Measurements from ENCODE around the gene SLX1A. TPM values are rescaled to one million over a fixed set of nuclear protein-coding genes. Genes with fewer than 3 reads are reported as not detected.

Gene SLX1A
- total and polyA plus RNA-seq, 7 experiments from 2014 or later = 36.4 to 84.5 (median 43.4) TPM

GRCh38 chr16:30180741-30181140 lies 12.9 kb upstream of the SLX1A start:
- H3K4me3 ChIP-seq (ENCODE audit: low read length) = no peak overlapping the region
- Mint-ChIP-seq H3K9me3 (no peaks in the 10 kb centered on the region), H3K4me1 (peaks cover 10 to 19% (median 14%) of the 10 kb centered on the region in 7 donors), H3K27me3 (no peaks in the 10 kb centered on the region), H3K4me3 (peak overlapping the region in 2 of 10 donors; percentile 37 to 72), H3K27ac (peak overlapping the region in 4 of 9 donors; percentile 25 to 65 (median 47)), H3K36me3 (peaks cover 0 to 18% (median 10%) of the 10 kb centered on the region in 5 donors)
- ChIA-PET POLR2A (interaction anchor here (0.8 to 7.7 kb wide), 3 partner anchors 64 to 133 kb away, joined by 3 to 116 read pairs (median 4); partner anchors contain the start of gene GDPD3), CTCF (interaction anchor here (0.7 to 1.0 kb wide), 2 partner anchors 88 to 482 kb away, joined by 3 read pairs; no protein-coding TSS in a partner anchor)
- H3K4me1 ChIP-seq (ENCODE audit: control insufficient read depth in 2 of 2, insufficient read depth in 2 of 2, low read length in 2 of 2) = peaks cover 9 to 13% of the 10 kb centered on the region in 2 donors
- H3K27ac ChIP-seq (ENCODE audit: low read depth, low read length) = no peak overlapping the region
- H3K36me3 ChIP-seq (ENCODE audit: control insufficient read depth in 2 of 3, insufficient read depth in 3 of 3, low read length in 3 of 3) = peaks cover 0 to 17% (median 8%) of the 10 kb centered on the region in 3 experiments
- H3K27me3 ChIP-seq (ENCODE audit: control insufficient read depth in 2 of 2, insufficient read depth in 2 of 2, low read length in 2 of 2) = no peaks in the 10 kb centered on the region
- no peaks in the 10 kb centered on the region for H3K9me3 ChIP-seq (ENCODE audit: control insufficient read depth in 2 of 3, low read length in 3 of 3)
- ATAC-seq = no peak
- intact Hi-C loops (cut with micrococcal nuclease) = no loop called here
- no peak for DNase-seq

- Mint-ChIP-seq H3K4me3 (peak within 1 kb of the TSS; percentile 96 to 99 (median 98)), H3K9me3 (peaks cover 0 to 5% (median 0%) of the 10 kb centered on the region in 11 donors), H3K36me3 (peaks cover 4 to 38% (median 21%) of the 10 kb centered on the region in 5 donors), H3K4me1 (peaks cover 19 to 36% (median 28%) of the 10 kb centered on the region in 7 donors), H3K27me3 (no peaks in the 10 kb centered on the region), H3K27ac (peak within 1 kb of the TSS; percentile 91 to 97 (median 96))
- Histone ChIP-seq H3K27me3 (ENCODE audit: control insufficient read depth in 2 of 2, insufficient read depth in 2 of 2, low read length in 2 of 2) (no peaks in the 10 kb centered on the region), H3K4me1 (ENCODE audit: control insufficient read depth in 2 of 2, insufficient read depth in 2 of 2, low read length in 2 of 2) (peaks cover 28 to 36% of the 10 kb centered on the region in 2 donors), H3K27ac (ENCODE audit: low read depth, low read length) (peak within 1 kb of the TSS; percentile 85), H3K4me3 (ENCODE audit: low read length) (peak within 1 kb of the TSS; percentile 100), H3K36me3 (ENCODE audit: control insufficient read depth in 2 of 3, insufficient read depth in 3 of 3, low read length in 3 of 3) (peaks cover 9 to 35% (median 26%) of the 10 kb centered on the region in 3 experiments), H3K9me3 (ENCODE audit: control insufficient read depth in 2 of 3, low read length in 3 of 3) (no peaks in the 10 kb centered on the region)
- POLR2A ChIA-PET = interaction anchor here (0.5 to 7.7 kb wide), 44 partner anchors 8 to 475 kb away, joined by 3 to 216 read pairs (median 4); partner anchors contain the start of genes ALDOA, FBRS, GDPD3 and KCTD13
- intact Hi-C loops (cut with micrococcal nuclease) = loop anchor here in 1 of 2 donors (1.0 kb wide), 4 partner anchors 40 to 118 kb away; partner anchors contain the start of genes ALDOA, MAPK3 and YPEL3
- DNase-seq = peak; percentile 71 to 89 (median 85)
- CTCF ChIA-PET = interaction anchor here (0.6 to 1.0 kb wide), 3 partner anchors 40 to 89 kb away, joined by 3 to 4 read pairs (median 3); no protein-coding TSS in a partner anchor
- ATAC-seq = peak; percentile 72
Measured at GRCh38 chr16:30183233-30184095, 10.2 kb upstream of the SLX1A start, which contains the start of gene CORO1A. Gene CORO1A (plus strand): TSS chr16:30183602. CDS start chr16:30185210, 1,608 bp downstream.

GRCh38 chr16:30184096-30184890 lies 9.4 kb upstream of the SLX1A start:
- peaks cover 19 to 36% (median 28%) of the 10 kb centered on the region in 7 donors for H3K4me1 Mint-ChIP-seq
- ChIA-PET POLR2A (interaction anchor here (0.6 to 7.7 kb wide), 39 partner anchors 8 to 466 kb away, joined by 3 to 216 read pairs (median 4); partner anchors contain the start of genes ALDOA, GDPD3, KIF22 and MAPK3), CTCF (interaction anchor here (0.6 to 1.0 kb wide), 5 partner anchors 41 to 225 kb away, joined by 3 to 4 read pairs (median 3); no protein-coding TSS in a partner anchor)
- H3K4me3 Mint-ChIP-seq = peak overlapping the region; percentile 96 to 99 (median 98)
- peaks cover 4 to 38% (median 21%) of the 10 kb centered on the region in 5 donors for H3K36me3 Mint-ChIP-seq
- Histone ChIP-seq H3K27ac (ENCODE audit: low read depth, low read length) (peak overlapping the region; percentile 85), H3K4me1 (ENCODE audit: control insufficient read depth in 2 of 2, insufficient read depth in 2 of 2, low read length in 2 of 2) (peaks cover 28 to 36% of the 10 kb centered on the region in 2 donors), H3K4me3 (ENCODE audit: low read length) (peak overlapping the region; percentile 100), H3K9me3 (ENCODE audit: control insufficient read depth in 2 of 3, low read length in 3 of 3) (no peaks in the 10 kb centered on the region), H3K36me3 (ENCODE audit: control insufficient read depth in 2 of 3, insufficient read depth in 3 of 3, low read length in 3 of 3) (peaks cover 9 to 35% (median 26%) of the 10 kb centered on the region in 3 experiments), H3K27me3 (ENCODE audit: control insufficient read depth in 2 of 2, insufficient read depth in 2 of 2, low read length in 2 of 2) (no peaks in the 10 kb centered on the region)
- intact Hi-C loops (cut with micrococcal nuclease) = no loop called here
- ATAC-seq (peak; percentile 65), DNase-seq (peak; percentile 45 to 91 (median 88))
- no peaks in the 10 kb centered on the region for H3K27me3 Mint-ChIP-seq
- peaks cover 0 to 5% (median 0%) of the 10 kb centered on the region in 11 donors for H3K9me3 Mint-ChIP-seq
- peak overlapping the region; percentile 91 to 97 (median 96) for H3K27ac Mint-ChIP-seq

GRCh38 chr16:30184891-30185682 lies 8.6 kb upstream of the SLX1A start:
- DNase-seq = peak in 3 of 9 donors; percentile 14 to 38 (median 14)
- Mint-ChIP-seq H3K4me1 (peaks cover 19 to 36% (median 28%) of the 10 kb centered on the region in 7 donors), H3K27me3 (no peaks in the 10 kb centered on the region), H3K4me3 (peak overlapping the region; percentile 96 to 99 (median 98)), H3K27ac (peak overlapping the region; percentile 93 to 97 (median 96)), H3K36me3 (peaks cover 4 to 38% (median 21%) of the 10 kb centered on the region in 5 donors), H3K9me3 (peaks cover 0 to 5% (median 0%) of the 10 kb centered on the region in 11 donors)
- H3K27me3 ChIP-seq (ENCODE audit: control insufficient read depth in 2 of 2, insufficient read depth in 2 of 2, low read length in 2 of 2) = no peaks in the 10 kb centered on the region
- POLR2A ChIA-PET = interaction anchor here (0.6 to 7.7 kb wide), 31 partner anchors 9 to 474 kb away, joined by 3 to 216 read pairs (median 4); partner anchors contain the start of genes ALDOA, C16orf54, GDPD3 and KIF22
- intact Hi-C loops (cut with micrococcal nuclease) = no loop called here
- peaks cover 9 to 35% (median 26%) of the 10 kb centered on the region in 3 experiments for H3K36me3 ChIP-seq (ENCODE audit: control insufficient read depth in 2 of 3, insufficient read depth in 3 of 3, low read length in 3 of 3)
- no peaks in the 10 kb centered on the region for H3K9me3 ChIP-seq (ENCODE audit: control insufficient read depth in 2 of 3, low read length in 3 of 3)
- no peak for ATAC-seq
- CTCF ChIA-PET = interaction anchor here (1.0 to 2.8 kb wide), 3 partner anchors 65 to 224 kb away, joined by 3 to 16 read pairs (median 4); partner anchors contain the start of gene TBX6
- peak overlapping the region; percentile 100 for H3K4me3 ChIP-seq (ENCODE audit: low read length)
- peaks cover 28 to 36% of the 10 kb centered on the region in 2 donors for H3K4me1 ChIP-seq (ENCODE audit: control insufficient read depth in 2 of 2, insufficient read depth in 2 of 2, low read length in 2 of 2)
- peak overlapping the region; percentile 85 for H3K27ac ChIP-seq (ENCODE audit: low read depth, low read length)

- Histone ChIP-seq H3K27ac (ENCODE audit: low read depth, low read length) (peak overlapping the region; percentile 85), H3K4me3 (ENCODE audit: low read length) (peak overlapping the region; percentile 100), H3K27me3 (ENCODE audit: control insufficient read depth in 2 of 2, insufficient read depth in 2 of 2, low read length in 2 of 2) (no peaks in the 10 kb centered on the region), H3K36me3 (ENCODE audit: control insufficient read depth in 2 of 3, insufficient read depth in 3 of 3, low read length in 3 of 3) (peaks cover 9 to 35% (median 26%) of the 10 kb centered on the region in 3 experiments), H3K4me1 (ENCODE audit: control insufficient read depth in 2 of 2, insufficient read depth in 2 of 2, low read length in 2 of 2) (peaks cover 28 to 36% of the 10 kb centered on the region in 2 donors), H3K9me3 (ENCODE audit: control insufficient read depth in 2 of 3, low read length in 3 of 3) (no peaks in the 10 kb centered on the region)
- Mint-ChIP-seq H3K4me1 (peaks cover 18 to 34% (median 26%) of the 10 kb centered on the region in 7 donors), H3K27me3 (no peaks in the 10 kb centered on the region), H3K9me3 (peaks cover 0 to 5% (median 0%) of the 10 kb centered on the region in 11 donors), H3K36me3 (peaks cover 4 to 38% (median 21%) of the 10 kb centered on the region in 5 donors), H3K27ac (peak overlapping the region; percentile 93 to 97 (median 96)), H3K4me3 (peak overlapping the region; percentile 96 to 99 (median 98))
- DNase-seq (peak; percentile 54 to 91 (median 89)), ATAC-seq (peak; percentile 66)
- ChIA-PET POLR2A (interaction anchor here (0.6 to 7.7 kb wide), 29 partner anchors 10 to 473 kb away, joined by 3 to 216 read pairs (median 4); partner anchors contain the start of genes ALDOA, C16orf54, DCTPP1 and GDPD3), CTCF (interaction anchor here (0.6 to 2.8 kb wide), 5 partner anchors 66 to 153 kb away, joined by 3 to 16 read pairs (median 4); partner anchors contain the start of gene TBX6)
- intact Hi-C loops (cut with micrococcal nuclease) = no loop called here
Measured at GRCh38 chr16:30185683-30186421, 7.8 kb upstream of the SLX1A start.
